Lung (tissue), 12 donors: ENCODE results near the gene ACSS2. TPM values are rescaled to one million over a fixed set of nuclear protein-coding genes. Genes with fewer than 3 reads are reported as not detected.

Source experiments
- ATAC-seq: fragments of 200-7000 bp; cut with Tn5 transposase; one replicate; pipeline ENCODE4 v1.9.1; 2020; ENCODE audit warnings: moderate number of reproducible peaks; ENCODE audit not compliant: insufficient read depth, low FRiP score
- DNase-seq, 3 donors: peaks; one replicate each; pipeline ENCODE4 v3.0.0-alpha.2; 2013 to 2017
- H3K27ac ChIP-seq, 2 donors: one replicate each; pipeline ENCODE4 v1.5.1; 2013; ENCODE audit warnings: mild to moderate bottlenecking in 2 of 2, moderate library complexity in 2 of 2, control low read depth in 1 of 2, inconsistent platforms in 1 of 2, low read depth in 1 of 2, low read length in 1 of 2
- H3K27me3 ChIP-seq, 3 donors: one replicate each; pipeline ENCODE4 v1.5.1; 2013; ENCODE audit warnings: low read length in 2 of 3; ENCODE audit not compliant: control insufficient read depth in 3 of 3, insufficient read depth in 3 of 3
- H3K36me3 ChIP-seq, 4 donors: one replicate each; pipeline ENCODE4 v1.5.1; 2013; ENCODE audit warnings: low read length in 4 of 4, mild to moderate bottlenecking in 1 of 4, moderate library complexity in 1 of 4; ENCODE audit not compliant: control insufficient read depth in 4 of 4, insufficient read depth in 4 of 4
- H3K4me1 ChIP-seq, 5 donors: one replicate each; pipeline ENCODE4 v1.5.1; 2013; ENCODE audit warnings: low read length in 5 of 5, mild to moderate bottlenecking in 2 of 5, moderate library complexity in 1 of 5; ENCODE audit not compliant: control insufficient read depth in 5 of 5, insufficient read depth in 5 of 5
- H3K4me3 ChIP-seq: one replicate; pipeline ENCODE4 v1.5.1; 2013; ENCODE audit warnings: mild to moderate bottlenecking, control low read depth, moderate library complexity
- H3K9ac ChIP-seq, 2 donors: one replicate each; pipeline ENCODE4 v1.5.1; 2013; ENCODE audit warnings: low read length in 2 of 2, control low read depth in 1 of 2; ENCODE audit not compliant: insufficient read depth in 1 of 2
- H3K9me3 ChIP-seq, 4 donors: one replicate each; pipeline ENCODE4 v1.5.1; 2013; ENCODE audit warnings: low read length in 3 of 4, mild to moderate bottlenecking in 1 of 4, moderate library complexity in 1 of 4; ENCODE audit not compliant: control insufficient read depth in 4 of 4, insufficient read depth in 3 of 4
- CTCF ChIP-seq: IDR thresholded peaks from 2 replicates; pipeline ENCODE4 v1.5.1; 2012; ENCODE audit warnings: mild to moderate bottlenecking; ENCODE audit errors: control extremely low read depth, extremely low read depth
- WGBS, 2 donors: extraction: QIAGEN DNeasy Blood & Tissue Kit; methylation state at CpG; one replicate each; pipeline ENCODE4 v1.1.7; 2013; 5-methylcytosine and 5-hydroxymethylcytosine counted together
- polyA plus RNA-seq, 2 donors: library from polyadenylated mRNA; stranded (reverse); fragments of 200-250 nt; gene quantifications; one replicate each; pipeline ENCODE4 v1.2.1, GENCODE V29; 2013
- total RNA-seq, 2 donors: library from RNA; depleted of rRNA in 1 of 2; stranded (reverse); fragments of >200 nt in 1 of 2; gene quantifications; one replicate each; pipeline ENCODE4 v1.2.1, GENCODE V29; 2014 to 2021
- donor health status: control.
- donor health status: control.
- donor health status: Bipolar disorder and iron deficiency.
- donor health status: healthy.
- donor health status: DM: yes; HTN: yes; CAD: no.

The ACSS2 gene
- total and polyA plus RNA-seq, 4 donors, result 69.7 to 300 (median 161) TPM

- Histone ChIP-seq H3K4me1 (peaks cover 0 to 15% (median 0%) of the 10 kb centered on the region in 5 donors), H3K9ac (no peak overlapping the region), H3K27me3 (peaks cover 0 to 2% (median 0%) of the 10 kb centered on the region in 3 donors), H3K36me3 (no peaks in the 10 kb centered on the region), H3K9me3 (no peaks in the 10 kb centered on the region), H3K27ac (no peak overlapping the region), H3K4me3 (no peak overlapping the region)
- WGBS, 2 donors, result 81 to 84% methylated on average over 4 of the region's 4 CpGs
- DNase-seq (no peak), ATAC-seq (no peak)
- no peak for TF ChIP-seq CTCF
These were observed 97.8 kb downstream of the ACSS2 start for GRCh38 chr20:34974246-34974645.

GRCh38 chr20:34976286-34976685 is 99.9 kb downstream of the ACSS2 start:
- TF ChIP-seq CTCF, result no peak
- H3K9ac ChIP-seq, result no peak overlapping the region
- DNase-seq (no peak), ATAC-seq (no peak)
- WGBS, 2 donors, result 85 to 86% methylated on average over 12 of the region's 12 CpGs
- peaks cover 0 to 2% (median 0%) of the 10 kb centered on the region in 3 donors for H3K27me3 ChIP-seq
- H3K4me1 ChIP-seq, result peaks cover 0 to 11% (median 0%) of the 10 kb centered on the region in 5 donors
- no peaks in the 10 kb centered on the region for H3K9me3 ChIP-seq
- no peak overlapping the region for H3K4me3 ChIP-seq
- H3K27ac ChIP-seq, result no peak overlapping the region
- H3K36me3 ChIP-seq, result no peaks in the 10 kb centered on the region

Other genes starting within 250 kb of the ACSS2 start
- gene PIGU, start 199.5 kb upstream of the ACSS2 start, total RNA-seq, result 10 to 100 TPM; 15.7 to 20.2 TPM
- 10 to 100 TPM; 19.9 to 21.2 TPM for gene PIGU, start 199.5 kb upstream of the ACSS2 start, polyA plus RNA-seq
- gene TP53INP2, start 172.3 kb upstream of the ACSS2 start, total RNA-seq, result 10 to 100 TPM in 1 of 2 donors, 1 to 10 TPM in 1; 7.8 to 19.5 TPM
- gene TP53INP2, start 172.3 kb upstream of the ACSS2 start, polyA plus RNA-seq, result 10 to 100 TPM in 1 of 2 donors, 1 to 10 TPM in 1; 5.8 to 15.0 TPM
- 10 to 100 TPM; 20.9 to 27.5 TPM for gene NCOA6, start 51.0 kb upstream of the ACSS2 start, total RNA-seq
- gene NCOA6, start 51.0 kb upstream of the ACSS2 start, polyA plus RNA-seq, result 10 to 100 TPM; 13.2 to 22.7 TPM
- gene GGT7, start 3.8 kb upstream of the ACSS2 start, total RNA-seq, result 10 to 100 TPM; 14.6 to 22.7 TPM
- gene GGT7, start 3.8 kb upstream of the ACSS2 start, polyA plus RNA-seq, result 10 to 100 TPM in 1 of 2 donors, 1 to 10 TPM in 1; 9.4 to 10.4 TPM
- 10 to 100 TPM; 32.6 to 52.7 TPM for gene GSS, start 79.2 kb downstream of the ACSS2 start, total RNA-seq
- gene GSS, start 79.2 kb downstream of the ACSS2 start, polyA plus RNA-seq, result 10 to 100 TPM; 43.7 to 52.2 TPM
- under 1 TPM; 0.55 to 0.63 TPM for gene MYH7B, start 79.3 kb downstream of the ACSS2 start, total RNA-seq
- gene MYH7B, start 79.3 kb downstream of the ACSS2 start, polyA plus RNA-seq, result under 1 TPM; 0.21 to 0.89 TPM
- gene TRPC4AP, start 216.2 kb downstream of the ACSS2 start, total RNA-seq, result 10 to 100 TPM; 44.0 to 62.5 TPM
- 10 to 100 TPM; 37.6 to 56.3 TPM for gene TRPC4AP, start 216.2 kb downstream of the ACSS2 start, polyA plus RNA-seq